Neural progenitor cell (in vitro differentiated cells): ENCODE results near the gene FAM20A. TPM values are rescaled to one million over a fixed set of nuclear protein-coding genes. Genes with fewer than 3 reads are reported as not detected.

Experiments
- DNase-seq: peaks from one replicate; pipeline ENCODE4 v3.0.0-alpha.2; 2016; ENCODE audit warnings: low spot score
- H2AFZ ChIP-seq: fragments of 200-600 bp; sonication (generic); replicated peaks from 2 replicates; pipeline ENCODE4 v1.6.1; 2016; ENCODE audit warnings: antibody characterized with exemption
- H3F3A ChIP-seq: fragments of 200-600 bp; sonication (generic); 2 replicates; pipeline ENCODE4 v1.6.1; 2016; ENCODE audit warnings: antibody characterized with exemption, low read depth
- H3K27ac ChIP-seq: fragments of 200-600 bp; sonication (generic); 2 replicates; pipeline ENCODE4 v1.5.1; 2016; ENCODE audit warnings: mild to moderate bottlenecking
- H3K27me3 ChIP-seq: fragments of 200-600 bp; sonication (generic); 2 replicates; pipeline ENCODE4 v1.6.1; 2016; ENCODE audit warnings: mild to moderate bottlenecking, moderate library complexity
- H3K36me3 ChIP-seq: fragments of 200-600 bp; sonication (generic); 2 replicates; pipeline ENCODE4 v1.5.1; 2016
- H3K4me1 ChIP-seq: fragments of 200-600 bp; sonication (generic); 2 replicates; pipeline ENCODE4 v1.6.1; 2016; ENCODE audit warnings: mixed run types
- H3K4me2 ChIP-seq: fragments of 200-600 bp; sonication (generic); 2 replicates; pipeline ENCODE4 v1.6.1; 2016
- H3K4me3 ChIP-seq: fragments of 200-600 bp; sonication (generic); 2 replicates; pipeline ENCODE4 v1.5.1; 2016
- H3K79me2 ChIP-seq: fragments of 200-600 bp; sonication (generic); 2 replicates; pipeline ENCODE4 v1.6.1; 2016; ENCODE audit warnings: low read depth
- H3K9ac ChIP-seq: fragments of 200-600 bp; sonication (generic); 2 replicates; pipeline ENCODE4 v1.6.1; 2016
- H3K9me3 ChIP-seq: fragments of 200-600 bp; sonication (generic); 2 replicates; pipeline ENCODE4 v1.5.1; 2016; ENCODE audit warnings: low read depth
- H4K20me1 ChIP-seq: fragments of 200-600 bp; sonication (generic); 2 replicates; pipeline ENCODE4 v1.6.1; 2016; ENCODE audit warnings: low read depth
- H3K27ac Mint-ChIP-seq: 3 replicates; pipeline ENCODE4 v1.8.0; 2021; ENCODE audit warnings: mixed read lengths
- H3K27me3 Mint-ChIP-seq: 2 replicates; pipeline ENCODE4 v1.8.0; 2022; ENCODE audit warnings: low read depth, mild to moderate bottlenecking, inconsistent platforms, moderate library complexity, mixed read lengths; ENCODE audit not compliant: insufficient read depth
- H3K36me3 Mint-ChIP-seq: 3 replicates; pipeline ENCODE4 v1.8.0; 2021; ENCODE audit warnings: mixed read lengths
- H3K4me1 Mint-ChIP-seq: 3 replicates; pipeline ENCODE4 v1.8.0; 2021; ENCODE audit warnings: mixed read lengths
- H3K4me3 Mint-ChIP-seq: 3 replicates; pipeline ENCODE4 v1.8.0; 2021; ENCODE audit warnings: mild to moderate bottlenecking, moderate library complexity, mixed read lengths
- H3K9me3 Mint-ChIP-seq: 3 replicates; pipeline ENCODE4 v1.8.0; 2020; ENCODE audit warnings: mixed read lengths
- CTCF ChIP-seq: fragments of 200-600 bp; sonication (generic); IDR thresholded peaks from 2 replicates; pipeline ENCODE4 v1.5.1; 2017; ENCODE audit warnings: antibody characterized with exemption, mild to moderate bottlenecking
- EZH2 ChIP-seq: fragments of 200-600 bp; sonication (generic); IDR thresholded peaks from 2 replicates; pipeline ENCODE4 v1.6.1; 2017; ENCODE audit warnings: antibody characterized with exemption, mild to moderate bottlenecking, moderate library complexity
- EZH2phosphoT487 ChIP-seq: fragments of 200-600 bp; sonication (generic); IDR thresholded peaks from 2 replicates; pipeline ENCODE4 v1.6.1; 2017; ENCODE audit warnings: antibody characterized with exemption
- total RNA-seq: library from RNA; depleted of rRNA; stranded (reverse); fragments of >200 nt; gene quantifications from 2 replicates; pipeline ENCODE4 v1.2.3, GENCODE V29; 2015; ENCODE audit warnings: low replicate concordance

Gene FAM20A
- total RNA-seq, 1 donor from 2014 or later, result 0.41 TPM

- no peak overlapping the region for H3K9ac ChIP-seq
- Mint-ChIP-seq H3K27ac (no peak overlapping the region), H3K4me1 (peaks cover 13% of the 10 kb centered on the region), H3K4me3 (no peak overlapping the region), H3K27me3 (peaks cover 2% of the 10 kb centered on the region), H3K36me3 (no peaks in the 10 kb centered on the region), H3K9me3 (peaks cover 9% of the 10 kb centered on the region)
- H3K4me3 ChIP-seq, result no peak overlapping the region
- no peak overlapping the region for H3K27ac ChIP-seq
- H4K20me1 ChIP-seq, result no peaks in the 10 kb centered on the region
- H3K9me3 ChIP-seq, result no peaks in the 10 kb centered on the region
- no peak overlapping the region for H2AFZ ChIP-seq
- no peaks in the 10 kb centered on the region for H3K27me3 ChIP-seq
- no peaks in the 10 kb centered on the region for H3K36me3 ChIP-seq
- no peaks in the 10 kb centered on the region for H3K4me1 ChIP-seq
- TF ChIP-seq CTCF (no peak), EZH2phosphoT487 (no peak), EZH2 (no peak)
- no peak for DNase-seq
- H3F3A ChIP-seq, result no peaks in the 10 kb centered on the region
- H3K79me2 ChIP-seq, result no peaks in the 10 kb centered on the region
- no peak overlapping the region for H3K4me2 ChIP-seq
Observed at GRCh38 chr17:68589086-68589485, 12.1 kb downstream of the FAM20A start.

- no peak overlapping the region for H3K27ac ChIP-seq
- H4K20me1 ChIP-seq, result no peaks in the 10 kb centered on the region
- H3K9me3 ChIP-seq, result no peaks in the 10 kb centered on the region
- H3K4me3 ChIP-seq, result no peak overlapping the region
- Mint-ChIP-seq H3K36me3 (no peaks in the 10 kb centered on the region), H3K27ac (no peak overlapping the region), H3K9me3 (peaks cover 9% of the 10 kb centered on the region), H3K4me3 (no peak overlapping the region), H3K27me3 (peaks cover 2% of the 10 kb centered on the region), H3K4me1 (peaks cover 13% of the 10 kb centered on the region)
- DNase-seq, result no peak
- no peaks in the 10 kb centered on the region for H3K4me1 ChIP-seq
- no peaks in the 10 kb centered on the region for H3F3A ChIP-seq
- no peak overlapping the region for H3K4me2 ChIP-seq
- TF ChIP-seq EZH2phosphoT487 (no peak), CTCF (no peak)
- no peaks in the 10 kb centered on the region for H3K27me3 ChIP-seq
- H3K36me3 ChIP-seq, result no peaks in the 10 kb centered on the region
- no peaks in the 10 kb centered on the region for H3K79me2 ChIP-seq
- H2AFZ ChIP-seq, result no peak overlapping the region
- H3K9ac ChIP-seq, result no peak overlapping the region
Observed at GRCh38 chr17:68588362-68588761, 12.8 kb downstream of the FAM20A start.

- Mint-ChIP-seq H3K27ac (no peak overlapping the region), H3K36me3 (no peaks in the 10 kb centered on the region), H3K4me1 (peaks cover 13% of the 10 kb centered on the region), H3K4me3 (no peak overlapping the region), H3K27me3 (peaks cover 2% of the 10 kb centered on the region), H3K9me3 (peaks cover 9% of the 10 kb centered on the region)
- H3K9ac ChIP-seq, result no peak overlapping the region
- TF ChIP-seq EZH2, result no peak
- no peak for TF ChIP-seq EZH2phosphoT487
- no peak for TF ChIP-seq CTCF
- no peaks in the 10 kb centered on the region for H3K9me3 ChIP-seq
- H3K4me2 ChIP-seq, result no peak overlapping the region
- no peaks in the 10 kb centered on the region for H3K79me2 ChIP-seq
- no peaks in the 10 kb centered on the region for H3F3A ChIP-seq
- no peaks in the 10 kb centered on the region for H3K4me1 ChIP-seq
- H3K36me3 ChIP-seq, result no peaks in the 10 kb centered on the region
- H4K20me1 ChIP-seq, result no peaks in the 10 kb centered on the region
- DNase-seq, result no peak
- H2AFZ ChIP-seq, result no peak overlapping the region
- no peak overlapping the region for H3K4me3 ChIP-seq
- H3K27ac ChIP-seq, result no peak overlapping the region
- no peaks in the 10 kb centered on the region for H3K27me3 ChIP-seq
Observed at GRCh38 chr17:68587847-68588246, 13.3 kb downstream of the FAM20A start.

- Histone ChIP-seq H3K9ac (no peak overlapping the region), H3K79me2 (no peaks in the 10 kb centered on the region), H2AFZ (no peak overlapping the region), H3K27me3 (no peaks in the 10 kb centered on the region), H3F3A (no peaks in the 10 kb centered on the region), H4K20me1 (no peaks in the 10 kb centered on the region), H3K4me2 (no peak overlapping the region), H3K36me3 (no peaks in the 10 kb centered on the region), H3K9me3 (no peaks in the 10 kb centered on the region), H3K4me1 (no peaks in the 10 kb centered on the region), H3K27ac (no peak overlapping the region), H3K4me3 (no peak overlapping the region)
- Mint-ChIP-seq H3K27me3 (peaks cover 6% of the 10 kb centered on the region), H3K36me3 (no peaks in the 10 kb centered on the region), H3K4me3 (no peak overlapping the region), H3K9me3 (peaks cover 9% of the 10 kb centered on the region), H3K4me1 (peaks cover 18% of the 10 kb centered on the region), H3K27ac (no peak overlapping the region)
- TF ChIP-seq CTCF, result no peak
- TF ChIP-seq EZH2, result no peak
- TF ChIP-seq EZH2phosphoT487, result no peak
- DNase-seq, result no peak
Observed at GRCh38 chr17:68587026-68587425, 14.1 kb downstream of the FAM20A start.
